Tibial nerve (tissue), 4 donors: Measurements from ENCODE around the gene C5orf34.

Experiments used
- EP300 ChIP-seq, 2 donors: sonication (generic); formaldehyde crosslinking; IDR thresholded peaks; one replicate each; pipeline ENCODE4 v1.6.1; 2017; ENCODE audit warnings: antibody characterized with exemption in 2 of 2, mild to moderate bottlenecking in 1 of 2
- TF ChIP-seq, protein P1 (sequence below), 5 experiments: fragments of 200-600 bp in 3 of 5; fragments of 450-650 bp in 2 of 5; sonication (generic) in 3 of 5; IDR thresholded peaks; one replicate each; pipeline ENCODE4 v1.5.1; 2016 to 2019; ENCODE audit warnings: antibody characterized with exemption in 5 of 5, mild to moderate bottlenecking in 3 of 5, moderate library complexity in 2 of 5

DNA sequence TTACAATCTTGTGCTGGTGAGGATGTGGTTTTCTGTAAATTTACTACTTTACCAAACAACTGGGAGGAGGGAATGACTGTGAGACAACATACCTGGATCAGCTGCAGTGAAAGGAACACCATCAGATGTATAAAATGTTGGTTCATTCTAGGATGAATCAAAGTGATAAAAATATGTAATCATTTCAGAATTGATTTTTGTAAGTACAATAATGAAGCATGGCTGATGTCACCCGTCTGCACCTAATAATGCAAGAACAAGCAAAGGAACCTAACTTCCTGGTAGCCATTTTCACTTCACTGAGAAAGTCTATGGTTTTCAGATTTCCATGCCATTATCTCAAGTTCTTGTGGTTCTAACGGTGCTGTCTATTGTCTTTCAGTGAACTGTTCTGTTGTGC is 18.7 kb upstream of the C5orf34 start:
- TF ChIP-seq, protein P1, sequence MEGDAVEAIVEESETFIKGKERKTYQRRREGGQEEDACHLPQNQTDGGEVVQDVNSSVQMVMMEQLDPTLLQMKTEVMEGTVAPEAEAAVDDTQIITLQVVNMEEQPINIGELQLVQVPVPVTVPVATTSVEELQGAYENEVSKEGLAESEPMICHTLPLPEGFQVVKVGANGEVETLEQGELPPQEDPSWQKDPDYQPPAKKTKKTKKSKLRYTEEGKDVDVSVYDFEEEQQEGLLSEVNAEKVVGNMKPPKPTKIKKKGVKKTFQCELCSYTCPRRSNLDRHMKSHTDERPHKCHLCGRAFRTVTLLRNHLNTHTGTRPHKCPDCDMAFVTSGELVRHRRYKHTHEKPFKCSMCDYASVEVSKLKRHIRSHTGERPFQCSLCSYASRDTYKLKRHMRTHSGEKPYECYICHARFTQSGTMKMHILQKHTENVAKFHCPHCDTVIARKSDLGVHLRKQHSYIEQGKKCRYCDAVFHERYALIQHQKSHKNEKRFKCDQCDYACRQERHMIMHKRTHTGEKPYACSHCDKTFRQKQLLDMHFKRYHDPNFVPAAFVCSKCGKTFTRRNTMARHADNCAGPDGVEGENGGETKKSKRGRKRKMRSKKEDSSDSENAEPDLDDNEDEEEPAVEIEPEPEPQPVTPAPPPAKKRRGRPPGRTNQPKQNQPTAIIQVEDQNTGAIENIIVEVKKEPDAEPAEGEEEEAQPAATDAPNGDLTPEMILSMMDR (IDR thresholded peaks at IDR 0.05) = no peak
- TF ChIP-seq EP300 (IDR thresholded peaks at IDR 0.05) = no peak
